ENCODE data around the gene ST8SIA5.

GRCh38 chr18:46772357-46772756 lies 15.5 kb upstream of the ST8SIA5 start:
- TF ChIP-seq CTCF (IDR thresholded peaks at IDR 0.05) (no peak), POLR2A (IDR thresholded peaks at IDR 0.05) (no peak)

Measured in stomach (tissue), 4 donors.